GM10266 (cell line): Measurements from ENCODE around the gene SEC24A.

Source experiments
- DNase-seq: peaks from one replicate; pipeline ENCODE4 v3.0.0; 2012; ENCODE audit errors: extremely low spot score
- TF ChIP-seq, protein P1 (sequence below): IDR thresholded peaks from 2 replicates; pipeline ENCODE4 v1.5.1; 2012; ENCODE audit warnings: mild to moderate bottlenecking, low read depth; ENCODE audit not compliant: control insufficient read depth, insufficient read depth; ENCODE audit errors: missing control alignments

SEC24A gene

DNA sequence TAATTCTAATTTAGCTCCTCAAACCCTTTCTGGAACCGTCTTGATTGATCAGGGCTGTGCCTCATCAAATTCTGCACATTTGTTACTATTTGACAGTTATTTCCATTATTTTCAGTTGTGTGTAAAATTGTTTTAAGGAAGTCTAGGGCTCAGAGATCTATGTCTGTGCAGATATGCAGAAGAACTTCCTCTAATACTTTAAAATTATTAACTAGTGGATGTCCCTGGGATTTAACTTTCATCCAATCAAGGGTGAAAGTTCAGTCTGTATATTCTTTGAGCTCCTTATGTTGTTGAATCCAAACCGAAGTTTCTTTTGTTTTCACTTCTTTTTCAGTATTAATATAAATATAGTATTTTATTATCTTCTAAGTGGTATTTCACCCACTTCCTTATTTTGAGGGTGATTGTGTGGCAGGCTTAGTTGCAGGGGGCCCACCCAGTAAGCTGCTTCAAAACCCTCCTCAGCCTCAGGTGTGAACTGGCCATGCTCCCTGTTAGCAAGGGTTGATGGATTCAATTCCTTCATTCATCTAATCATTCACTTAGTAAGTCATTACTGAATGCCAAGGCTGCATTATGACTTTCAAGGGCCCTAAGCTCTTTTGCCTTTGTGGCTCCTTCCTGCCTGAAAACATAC, 87.7 kb downstream of the SEC24A start:
- DNase-seq = no peak
- TF ChIP-seq, protein P1, sequence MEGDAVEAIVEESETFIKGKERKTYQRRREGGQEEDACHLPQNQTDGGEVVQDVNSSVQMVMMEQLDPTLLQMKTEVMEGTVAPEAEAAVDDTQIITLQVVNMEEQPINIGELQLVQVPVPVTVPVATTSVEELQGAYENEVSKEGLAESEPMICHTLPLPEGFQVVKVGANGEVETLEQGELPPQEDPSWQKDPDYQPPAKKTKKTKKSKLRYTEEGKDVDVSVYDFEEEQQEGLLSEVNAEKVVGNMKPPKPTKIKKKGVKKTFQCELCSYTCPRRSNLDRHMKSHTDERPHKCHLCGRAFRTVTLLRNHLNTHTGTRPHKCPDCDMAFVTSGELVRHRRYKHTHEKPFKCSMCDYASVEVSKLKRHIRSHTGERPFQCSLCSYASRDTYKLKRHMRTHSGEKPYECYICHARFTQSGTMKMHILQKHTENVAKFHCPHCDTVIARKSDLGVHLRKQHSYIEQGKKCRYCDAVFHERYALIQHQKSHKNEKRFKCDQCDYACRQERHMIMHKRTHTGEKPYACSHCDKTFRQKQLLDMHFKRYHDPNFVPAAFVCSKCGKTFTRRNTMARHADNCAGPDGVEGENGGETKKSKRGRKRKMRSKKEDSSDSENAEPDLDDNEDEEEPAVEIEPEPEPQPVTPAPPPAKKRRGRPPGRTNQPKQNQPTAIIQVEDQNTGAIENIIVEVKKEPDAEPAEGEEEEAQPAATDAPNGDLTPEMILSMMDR = no peak

GRCh38 chr5:134738133-134738962, 89.8 kb downstream of the SEC24A start, which contains the start of gene CAMLG:
TSS of gene CAMLG (plus strand) at chr5:134738548. CDS start at chr5:134738621, 73 bp downstream.
- TF ChIP-seq, protein P1 = peak; percentile 81
- peak; percentile 90 for DNase-seq

DNA sequence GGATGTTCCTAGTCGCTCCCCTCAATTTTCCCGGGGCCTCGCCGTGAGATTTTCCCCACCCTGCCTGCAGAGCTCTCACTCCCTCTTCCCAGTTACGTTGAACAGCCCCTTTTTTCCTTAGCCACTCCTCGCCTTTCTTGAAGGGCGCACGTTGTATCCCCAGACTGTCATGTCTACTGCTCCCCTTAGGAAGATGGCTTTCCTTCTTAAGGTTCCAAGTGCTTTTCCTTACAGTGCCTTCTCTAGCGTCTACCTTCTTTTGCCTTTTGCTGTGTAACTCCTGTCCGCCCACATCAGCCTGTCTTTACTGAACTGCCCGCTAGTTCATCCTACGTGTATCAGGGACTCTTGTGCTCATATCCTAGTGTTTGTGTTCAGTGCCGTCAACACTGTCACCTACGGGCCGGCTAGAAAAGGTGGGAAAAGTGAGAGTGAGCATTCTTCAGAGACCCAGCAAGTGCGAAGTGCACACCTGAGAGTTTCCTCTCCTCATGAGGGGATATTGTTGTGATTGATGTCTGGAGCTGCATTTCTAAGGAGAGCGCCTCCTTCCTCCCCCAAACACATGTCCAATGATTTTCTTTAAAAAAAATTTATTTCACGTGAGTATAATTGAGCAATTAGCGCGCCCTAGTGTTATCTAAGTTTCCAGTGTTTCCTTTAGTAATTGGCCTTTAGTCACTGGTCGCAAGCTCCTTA, 90.5 kb downstream of the SEC24A start:
- peak; percentile 40 for DNase-seq
- TF ChIP-seq, protein P1 = peak; percentile 32

DNA sequence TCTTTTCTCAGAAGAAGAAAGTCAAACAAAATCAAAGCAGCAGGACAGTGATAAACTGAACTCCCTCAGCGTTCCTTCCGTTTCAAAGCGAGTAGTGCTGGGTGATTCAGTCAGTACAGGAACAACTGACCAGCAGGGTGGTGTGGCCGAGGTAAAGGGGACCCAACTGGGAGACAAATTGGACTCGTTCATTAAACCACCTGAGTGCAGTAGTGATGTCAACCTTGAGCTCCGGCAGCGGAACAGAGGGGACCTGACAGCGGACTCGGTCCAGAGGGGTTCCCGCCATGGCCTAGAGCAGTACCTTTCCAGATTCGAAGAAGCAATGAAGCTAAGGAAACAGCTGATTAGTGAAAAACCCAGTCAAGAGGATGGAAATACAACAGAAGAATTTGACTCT, 92.5 kb downstream of the SEC24A start:
- TF ChIP-seq, protein P1 = no peak

GRCh38 chr5:134742134-134742533, 93.5 kb downstream of the SEC24A start:
- no peak for DNase-seq
- TF ChIP-seq, protein P1 = no peak

More for the DNA sequence above, 92.5 kb downstream of the SEC24A start:
- no peak for DNase-seq

DNA sequence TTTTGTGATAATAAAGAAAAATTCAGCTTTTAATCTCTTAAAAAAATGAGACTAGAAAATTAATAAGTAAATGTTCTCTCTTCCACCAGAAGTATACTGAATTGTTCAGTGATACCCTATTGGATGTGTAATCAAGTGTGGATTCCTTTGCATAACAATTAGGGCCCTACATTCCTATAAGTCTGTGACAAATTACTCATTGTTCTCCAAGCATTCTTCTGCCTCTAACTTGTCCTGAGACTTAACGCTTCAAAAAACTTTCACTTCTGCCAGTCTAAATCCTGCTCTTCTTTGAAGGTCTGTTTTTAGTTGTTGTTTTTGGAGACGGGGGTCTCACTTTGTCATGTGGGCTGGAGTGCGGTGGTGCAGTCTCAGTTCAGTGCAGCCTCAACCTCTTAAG, 100.8 kb downstream of the SEC24A start:
- no peak for DNase-seq
- TF ChIP-seq, protein P1 = no peak
